Nephron progenitor cell (in vitro differentiated cells): ENCODE measurements around the gene GRM3.

Experiments
- DNase-seq: peaks from one replicate; pipeline ENCODE4 v3.0.0; 2021
- H3K27ac Mint-ChIP-seq: 2 replicates; pipeline ENCODE4 v1.8.0; 2021; ENCODE audit warnings: mild to moderate bottlenecking, moderate library complexity, mixed read lengths
- H3K27me3 Mint-ChIP-seq: 2 replicates; pipeline ENCODE4 v1.8.0; 2021; ENCODE audit warnings: mild to moderate bottlenecking, low read depth, mixed read lengths; ENCODE audit not compliant: poor library complexity
- H3K36me3 Mint-ChIP-seq: 2 replicates; pipeline ENCODE4 v1.8.0; 2021; ENCODE audit warnings: low read depth, mixed read lengths
- H3K4me1 Mint-ChIP-seq: 2 replicates; pipeline ENCODE4 v1.8.0; 2021; ENCODE audit warnings: mixed read lengths
- H3K4me3 Mint-ChIP-seq: 2 replicates; pipeline ENCODE4 v1.8.0; 2021; ENCODE audit warnings: mild to moderate bottlenecking, moderate library complexity, mixed read lengths
- H3K9me3 Mint-ChIP-seq: 2 replicates; pipeline ENCODE4 v1.8.0; 2021; ENCODE audit warnings: mild to moderate bottlenecking, moderate library complexity, mixed read lengths
- CTCF ChIP-seq: fragments of 200-600 bp; sonication (generic); IDR thresholded peaks from 2 replicates; pipeline ENCODE4 v1.5.0; 2021; ENCODE audit warnings: antibody characterized with exemption

The GRM3 gene

DNA sequence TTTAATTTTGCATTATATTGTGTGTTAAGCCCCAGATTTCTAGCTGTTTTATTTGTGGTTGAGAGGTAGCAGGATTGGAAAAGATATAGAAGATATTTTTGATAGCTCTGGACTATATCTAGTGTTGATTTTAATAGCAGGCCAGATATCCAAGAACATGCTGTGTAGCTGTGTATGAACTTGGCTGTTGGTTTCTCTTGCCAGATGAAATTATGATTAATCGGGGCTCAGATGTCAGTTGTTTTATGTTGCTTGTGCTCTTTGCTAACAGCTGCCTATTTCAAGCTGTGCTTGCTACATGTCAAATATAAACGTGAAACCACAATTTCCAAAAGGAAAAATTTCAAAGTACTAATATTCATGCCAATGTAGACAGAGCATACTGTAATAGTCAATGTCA, 141.1 kb downstream of the GRM3 start:
- Mint-ChIP-seq H3K36me3 (no peaks in the 10 kb centered on the region), H3K4me3 (no peak overlapping the region), H3K4me1 (no peaks in the 10 kb centered on the region), H3K9me3 (no peaks in the 10 kb centered on the region), H3K27me3 (no peaks in the 10 kb centered on the region), H3K27ac (no peak overlapping the region)
- no peak for TF ChIP-seq CTCF
- DNase-seq: no peak

DNA sequence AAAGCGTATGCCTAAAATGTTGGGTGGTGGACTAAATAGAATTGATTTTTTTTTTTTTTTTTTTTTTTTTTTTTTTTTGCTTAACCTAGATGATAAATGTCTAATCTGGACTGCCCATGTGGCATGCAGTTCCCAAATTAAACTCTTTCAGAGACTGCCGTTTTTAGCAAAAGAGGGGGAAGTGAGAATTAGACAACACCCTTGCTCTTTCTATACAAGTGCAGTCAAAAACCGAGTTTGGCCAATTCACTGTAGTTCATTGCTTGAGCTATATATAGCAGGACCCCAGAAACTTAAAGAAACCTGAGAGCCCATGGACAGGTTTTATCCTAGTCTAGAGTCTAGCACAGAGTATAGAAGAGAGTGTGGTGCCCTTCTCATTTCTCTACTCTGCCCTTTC, 141.9 kb downstream of the GRM3 start:
- H3K9me3 Mint-ChIP-seq: no peaks in the 10 kb centered on the region
- H3K27me3 Mint-ChIP-seq: no peaks in the 10 kb centered on the region
- H3K36me3 Mint-ChIP-seq: no peaks in the 10 kb centered on the region
- H3K4me3 Mint-ChIP-seq: no peak overlapping the region
- H3K27ac Mint-ChIP-seq: no peak overlapping the region
- DNase-seq: no peak
- H3K4me1 Mint-ChIP-seq: no peaks in the 10 kb centered on the region
- TF ChIP-seq CTCF: no peak

DNA sequence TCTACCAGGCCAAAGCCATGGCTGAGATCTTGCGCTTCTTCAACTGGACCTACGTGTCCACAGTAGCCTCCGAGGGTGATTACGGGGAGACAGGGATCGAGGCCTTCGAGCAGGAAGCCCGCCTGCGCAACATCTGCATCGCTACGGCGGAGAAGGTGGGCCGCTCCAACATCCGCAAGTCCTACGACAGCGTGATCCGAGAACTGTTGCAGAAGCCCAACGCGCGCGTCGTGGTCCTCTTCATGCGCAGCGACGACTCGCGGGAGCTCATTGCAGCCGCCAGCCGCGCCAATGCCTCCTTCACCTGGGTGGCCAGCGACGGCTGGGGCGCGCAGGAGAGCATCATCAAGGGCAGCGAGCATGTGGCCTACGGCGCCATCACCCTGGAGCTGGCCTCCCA, 142.7 kb downstream of the GRM3 start:
- Mint-ChIP-seq H3K27me3 (no peaks in the 10 kb centered on the region), H3K27ac (no peak overlapping the region), H3K9me3 (no peaks in the 10 kb centered on the region), H3K36me3 (no peaks in the 10 kb centered on the region), H3K4me1 (no peaks in the 10 kb centered on the region), H3K4me3 (no peak overlapping the region)
- DNase-seq: no peak
- no peak for TF ChIP-seq CTCF

GRCh38 chr7:86788948-86789347, 145.2 kb downstream of the GRM3 start:
- H3K36me3 Mint-ChIP-seq: no peaks in the 10 kb centered on the region
- DNase-seq: no peak
- no peaks in the 10 kb centered on the region for H3K9me3 Mint-ChIP-seq
- no peaks in the 10 kb centered on the region for H3K4me1 Mint-ChIP-seq
- no peak overlapping the region for H3K4me3 Mint-ChIP-seq
- no peak overlapping the region for H3K27ac Mint-ChIP-seq
- H3K27me3 Mint-ChIP-seq: no peaks in the 10 kb centered on the region
- TF ChIP-seq CTCF: no peak

DNA sequence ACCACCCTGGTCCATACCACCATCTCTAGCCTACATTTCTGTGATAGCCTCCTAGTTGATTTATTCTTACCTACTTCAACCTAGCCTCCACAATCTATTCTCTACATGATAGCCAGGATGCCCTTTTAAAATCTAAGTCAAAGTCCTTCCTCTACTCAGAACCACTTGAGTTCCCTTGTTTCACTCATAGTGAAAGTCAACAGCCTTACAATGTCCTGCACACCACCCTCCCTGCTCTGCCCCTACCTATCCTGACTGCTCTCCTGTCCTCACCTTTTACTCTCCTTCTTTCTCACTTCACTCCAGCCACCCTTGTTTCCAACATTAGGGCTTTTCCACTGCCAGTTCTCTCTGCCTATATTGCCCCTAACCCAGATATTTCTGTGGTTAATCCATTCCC, 146.7 kb downstream of the GRM3 start:
- no peaks in the 10 kb centered on the region for H3K36me3 Mint-ChIP-seq
- H3K4me1 Mint-ChIP-seq: no peaks in the 10 kb centered on the region
- no peak overlapping the region for H3K27ac Mint-ChIP-seq
- H3K4me3 Mint-ChIP-seq: no peak overlapping the region
- TF ChIP-seq CTCF: no peak
- no peak for DNase-seq
- no peaks in the 10 kb centered on the region for H3K9me3 Mint-ChIP-seq
- H3K27me3 Mint-ChIP-seq: no peaks in the 10 kb centered on the region

DNA sequence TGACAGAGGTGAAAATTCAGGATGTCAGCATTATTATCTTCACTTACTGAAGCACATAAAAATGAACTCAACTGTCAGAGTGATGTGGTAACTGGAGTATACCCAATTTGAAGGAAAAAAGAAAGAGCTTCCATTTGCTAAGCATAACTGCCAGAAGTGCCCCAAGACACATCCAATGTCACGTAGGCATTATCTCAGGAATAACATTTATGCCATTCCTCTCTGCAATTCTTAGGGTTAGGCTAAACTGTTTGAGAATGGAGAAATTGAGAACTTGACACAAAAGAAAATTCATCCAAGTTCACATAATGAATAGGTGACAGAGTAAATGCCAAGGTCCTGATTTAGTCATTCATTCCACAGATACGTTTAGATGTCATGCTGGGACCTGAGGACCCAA, 148.6 kb downstream of the GRM3 start:
- peaks cover 9% of the 10 kb centered on the region for H3K36me3 Mint-ChIP-seq
- H3K9me3 Mint-ChIP-seq: peaks cover 10% of the 10 kb centered on the region
- no peak for TF ChIP-seq CTCF
- H3K27me3 Mint-ChIP-seq: no peaks in the 10 kb centered on the region
- no peaks in the 10 kb centered on the region for H3K4me1 Mint-ChIP-seq
- no peak overlapping the region for H3K4me3 Mint-ChIP-seq
- no peak for DNase-seq
- H3K27ac Mint-ChIP-seq: no peak overlapping the region
